Amniotic stem cell (primary cell): ENCODE data around the gene MVB12B.

Experiments
- DNase-seq: peaks from one replicate; lab custom pipeline; 2025; lab: John Stamatoyannopoulos, UW

MVB12B gene

DNA sequence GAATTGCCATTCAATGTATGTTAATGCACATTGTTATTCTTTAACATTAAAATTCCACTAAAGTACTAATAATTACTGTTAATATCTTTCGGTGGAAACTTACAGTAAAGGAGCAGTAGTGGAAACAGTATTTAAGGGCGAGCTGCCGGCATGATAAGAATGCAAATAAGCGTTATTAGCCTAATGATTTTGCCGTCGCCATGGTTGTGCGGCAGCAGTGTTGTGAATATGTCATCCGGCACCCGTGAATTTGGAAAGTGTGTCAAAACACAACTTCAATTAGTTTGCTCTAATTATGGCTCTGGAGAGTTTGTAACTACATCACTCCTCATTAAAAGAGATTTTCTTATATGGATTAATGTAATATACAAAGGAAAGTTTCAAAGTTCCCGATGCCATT is 81.4 kb downstream of the MVB12B start:
- no peak for DNase-seq

DNA sequence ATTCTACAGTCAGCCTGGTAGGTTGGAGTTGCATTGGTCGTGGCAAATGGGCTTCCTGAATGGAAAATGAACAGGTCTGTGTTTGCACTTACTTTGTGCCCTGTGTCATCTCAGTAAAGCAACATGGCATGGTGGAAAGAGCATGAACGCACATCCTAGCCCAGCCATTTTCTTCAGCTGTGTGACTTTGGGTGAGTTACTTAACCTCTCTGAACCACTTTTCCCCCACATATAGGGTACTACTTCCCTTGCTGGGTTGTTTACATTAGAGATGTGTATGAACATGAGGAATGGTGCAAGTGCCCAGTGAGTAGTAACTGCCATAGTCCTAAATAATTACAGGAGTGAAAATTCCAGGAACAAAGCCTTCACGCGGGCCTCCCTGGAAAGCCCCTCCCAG is 83.6 kb downstream of the MVB12B start:
- DNase-seq: no peak

DNA sequence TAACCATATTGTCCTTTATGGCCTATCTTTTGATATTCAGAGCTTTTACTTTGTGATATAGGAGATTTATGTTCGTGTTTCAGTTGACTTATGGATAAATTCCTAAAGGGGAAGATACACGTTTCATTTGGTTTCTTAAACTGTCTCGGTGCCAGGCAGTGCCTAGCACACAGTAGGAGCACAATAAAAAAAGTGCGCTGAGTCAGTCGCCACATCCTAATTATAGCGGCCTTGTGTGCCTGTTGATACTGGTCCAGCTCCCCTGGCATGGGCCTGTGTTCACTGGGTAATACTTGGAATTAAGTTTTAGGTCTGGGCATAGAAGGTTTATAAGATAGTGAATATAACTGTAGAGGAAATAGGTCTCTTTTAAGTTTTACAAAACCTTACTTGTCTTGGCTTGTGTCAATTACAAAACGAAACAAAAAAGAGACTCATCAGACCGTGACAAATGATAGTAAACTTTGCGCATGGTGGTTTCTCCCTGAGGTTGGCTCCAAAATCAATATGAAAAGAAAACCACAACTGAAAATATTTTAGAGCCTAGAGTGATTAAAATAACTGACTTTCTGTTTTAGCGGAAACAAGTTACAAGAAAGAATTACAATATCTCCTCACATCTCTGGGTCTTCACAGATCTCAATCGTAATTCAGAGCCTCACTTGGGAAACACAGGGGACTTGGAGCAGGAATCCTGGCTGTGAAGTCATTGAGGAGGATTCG is 84.8 kb downstream of the MVB12B start:
- no peak for DNase-seq

DNA sequence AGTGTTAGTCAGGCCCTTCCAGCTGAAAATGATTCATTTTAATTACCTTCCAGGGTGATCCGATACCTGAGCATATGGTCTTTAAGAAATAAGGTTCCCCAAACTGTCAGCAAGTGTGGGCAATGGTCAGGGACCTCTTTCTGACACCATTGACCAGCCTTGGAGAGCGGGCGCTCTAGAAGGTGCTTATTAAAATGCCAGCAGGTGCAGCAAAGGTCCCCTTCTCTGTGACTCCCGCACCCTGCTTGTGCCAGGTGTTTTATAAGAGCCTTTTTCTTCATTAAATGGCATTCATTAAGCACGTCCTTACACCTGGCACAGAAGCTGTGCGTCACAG is 85.3 kb downstream of the MVB12B start:
- DNase-seq: no peak

DNA sequence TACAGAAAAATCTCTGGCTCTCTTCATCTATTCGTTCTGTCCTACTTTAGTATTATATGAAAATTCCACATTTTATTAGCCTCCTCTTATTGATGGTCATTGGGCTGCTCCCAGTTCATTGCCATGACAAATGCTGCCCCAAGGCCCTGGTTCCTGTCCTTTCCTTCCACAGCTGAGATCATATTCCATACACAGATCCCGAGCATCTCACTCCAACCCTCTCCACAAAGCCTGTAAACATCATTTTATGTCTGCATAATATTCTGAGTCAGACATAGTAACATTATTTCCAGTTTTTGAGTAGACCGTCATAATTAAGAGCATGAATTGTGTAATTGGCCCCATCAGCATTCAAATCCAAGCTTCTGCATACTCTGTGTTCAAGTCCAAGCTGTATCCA is 86.3 kb downstream of the MVB12B start:
- no peak for DNase-seq

DNA sequence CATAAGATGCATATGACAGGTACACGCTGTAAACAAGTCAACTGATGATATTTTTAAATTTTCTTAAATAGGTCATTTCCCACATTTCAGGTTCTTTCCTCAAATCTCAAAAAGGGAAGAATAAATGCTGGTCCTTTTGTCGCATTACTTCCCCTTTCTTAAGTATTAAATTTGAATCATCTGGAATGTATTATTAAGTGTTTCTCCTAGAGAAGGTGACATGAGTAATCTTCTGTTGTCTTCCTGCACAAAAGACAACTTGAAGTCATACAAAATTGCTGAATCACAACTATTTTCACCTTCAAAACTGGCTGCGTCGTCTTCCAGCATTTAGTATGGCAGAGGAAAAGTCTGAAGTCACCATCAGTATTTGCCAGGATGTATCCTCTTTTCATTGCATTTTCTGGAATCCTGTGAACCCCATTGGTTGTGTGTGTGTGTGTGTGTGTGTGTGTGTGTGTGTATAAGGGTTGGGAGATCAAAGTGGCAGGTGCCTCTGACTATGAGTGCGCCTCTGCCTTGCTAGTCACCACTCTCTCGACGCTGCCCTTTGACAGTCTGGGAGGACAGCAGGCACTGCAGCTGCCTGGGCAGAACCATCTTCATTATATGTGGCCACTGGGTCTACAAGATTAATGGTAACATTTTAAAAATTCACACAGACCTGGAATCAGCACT is 86.9 kb downstream of the MVB12B start:
- no peak for DNase-seq

DNA sequence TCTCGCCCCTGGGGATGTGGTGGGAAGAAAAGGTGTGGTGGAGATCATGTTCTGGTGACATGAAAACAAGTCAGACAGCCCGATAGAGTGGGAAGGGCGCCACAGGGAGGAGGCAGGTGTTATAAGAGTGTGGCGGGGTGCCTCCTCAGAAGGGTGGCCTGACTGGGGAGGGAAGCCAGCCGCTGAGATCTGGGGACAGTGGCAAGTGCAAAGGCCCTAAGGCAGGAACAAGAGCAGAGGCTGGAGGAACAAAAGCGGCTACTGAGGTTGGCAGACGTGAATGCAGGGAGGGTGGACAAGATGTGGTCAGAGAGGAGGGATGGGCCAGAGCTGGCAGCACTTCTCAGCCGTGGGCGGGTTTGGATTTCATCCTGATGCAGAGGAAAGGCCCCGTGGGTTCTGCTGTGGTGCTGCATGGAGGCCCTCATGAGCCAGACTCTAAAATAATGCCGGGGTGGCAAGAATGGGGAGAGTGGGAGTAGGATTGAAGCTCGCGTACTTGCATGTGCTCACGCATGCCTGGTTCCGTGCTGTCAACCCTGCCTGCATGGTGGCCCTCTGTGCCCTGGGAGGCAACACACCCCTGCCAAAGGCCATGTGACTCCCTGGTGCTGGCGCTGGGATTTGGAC is 89.2 kb downstream of the MVB12B start:
- no peak for DNase-seq

DNA sequence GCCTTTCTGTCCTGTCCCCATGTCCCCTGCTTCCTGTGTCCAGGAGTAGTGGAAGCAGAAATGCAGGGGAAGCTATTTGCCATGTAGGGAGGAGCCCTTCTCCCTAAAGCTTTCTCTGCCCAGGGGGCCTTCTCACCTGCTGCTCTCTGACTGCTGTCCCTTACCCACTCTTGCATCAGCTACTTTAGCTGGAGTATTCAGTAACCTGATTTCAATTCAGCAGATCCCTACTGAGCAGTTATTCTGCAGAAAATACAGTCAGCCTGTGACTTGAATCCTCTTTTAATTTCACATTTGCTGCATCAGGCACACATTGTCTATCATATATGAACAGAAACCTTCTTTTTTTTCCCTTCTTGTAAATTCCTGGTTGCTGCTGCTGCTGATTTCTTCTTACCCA is 90.4 kb downstream of the MVB12B start:
- DNase-seq: no peak

DNA sequence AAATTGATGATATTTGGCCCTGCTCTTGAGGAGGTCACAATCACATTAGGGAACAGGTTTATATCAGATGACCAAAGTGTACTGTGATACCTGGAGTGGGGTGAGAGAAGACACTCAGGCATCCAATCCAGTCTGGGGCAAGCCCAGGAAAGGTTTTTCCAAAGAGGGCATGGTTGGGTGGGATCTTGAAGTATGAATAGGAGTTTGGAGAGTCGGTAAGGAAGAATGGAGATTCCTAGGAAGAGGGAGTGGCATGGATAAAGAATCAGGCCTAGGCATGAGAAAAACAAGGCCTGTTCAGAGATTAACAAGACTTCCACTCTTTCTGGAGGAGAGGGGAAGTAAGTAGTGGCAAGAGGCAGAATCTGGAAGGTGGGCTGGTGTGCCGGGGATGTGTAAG is 91.1 kb downstream of the MVB12B start:
- no peak for DNase-seq

DNA sequence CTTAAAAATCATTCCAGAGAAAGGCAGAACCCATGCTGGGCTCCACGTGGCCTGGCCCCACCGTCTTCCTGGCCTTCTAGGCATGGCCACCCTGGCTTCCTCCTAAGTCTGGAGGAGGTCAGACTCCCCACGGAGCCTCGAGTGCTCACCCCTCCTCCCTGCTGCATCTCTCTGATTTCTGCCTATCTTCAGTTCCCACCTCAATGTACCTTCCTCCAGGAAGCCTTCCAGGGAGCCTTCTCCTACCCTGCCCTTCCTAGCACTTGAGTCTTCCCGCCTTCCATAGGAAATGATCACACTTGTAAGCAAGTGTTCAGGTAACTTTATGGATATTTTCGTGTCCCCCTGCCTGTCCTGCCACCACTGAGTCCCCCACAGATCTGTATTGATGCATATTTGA is 92.0 kb downstream of the MVB12B start:
- DNase-seq: no peak

DNA sequence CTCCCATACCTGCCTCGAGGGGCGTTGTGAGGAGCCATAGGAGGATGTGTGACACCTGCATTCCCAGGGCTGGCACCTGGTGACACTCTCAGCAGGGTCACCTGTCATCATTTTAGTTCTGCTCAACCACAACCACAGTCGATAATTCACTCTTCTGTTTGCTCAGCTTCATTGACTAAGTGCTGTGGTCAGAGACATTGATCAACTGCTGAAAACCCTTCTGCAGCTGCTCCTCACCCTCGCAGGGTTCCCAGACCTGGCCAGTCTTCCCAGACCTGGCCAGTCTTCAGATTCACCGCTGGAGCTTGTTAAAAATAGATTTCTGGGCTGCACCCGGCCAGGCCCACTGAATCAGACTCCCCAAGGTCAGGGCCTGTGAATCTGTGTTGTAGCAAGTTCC is 92.8 kb downstream of the MVB12B start:
- DNase-seq: no peak

DNA sequence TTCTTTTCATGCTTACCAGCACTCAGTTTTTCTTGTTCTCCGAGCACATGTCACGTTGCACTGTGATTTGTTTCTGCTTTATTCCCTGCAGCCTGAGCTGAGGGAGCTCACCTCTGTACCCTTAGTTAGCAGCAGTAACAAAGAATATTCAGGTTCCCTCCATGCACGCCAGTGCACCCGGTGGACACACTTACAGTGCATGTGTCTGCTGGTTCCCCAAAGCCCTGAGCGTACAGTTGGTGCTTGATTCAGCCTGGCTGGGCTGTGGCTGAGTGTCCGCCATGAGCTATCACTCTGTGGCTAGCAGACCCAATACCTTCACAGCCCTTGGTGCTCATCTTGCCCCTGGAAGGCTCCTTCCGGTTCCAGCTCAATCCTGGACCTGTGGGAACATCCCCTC is 93.5 kb downstream of the MVB12B start:
- no peak for DNase-seq

DNA sequence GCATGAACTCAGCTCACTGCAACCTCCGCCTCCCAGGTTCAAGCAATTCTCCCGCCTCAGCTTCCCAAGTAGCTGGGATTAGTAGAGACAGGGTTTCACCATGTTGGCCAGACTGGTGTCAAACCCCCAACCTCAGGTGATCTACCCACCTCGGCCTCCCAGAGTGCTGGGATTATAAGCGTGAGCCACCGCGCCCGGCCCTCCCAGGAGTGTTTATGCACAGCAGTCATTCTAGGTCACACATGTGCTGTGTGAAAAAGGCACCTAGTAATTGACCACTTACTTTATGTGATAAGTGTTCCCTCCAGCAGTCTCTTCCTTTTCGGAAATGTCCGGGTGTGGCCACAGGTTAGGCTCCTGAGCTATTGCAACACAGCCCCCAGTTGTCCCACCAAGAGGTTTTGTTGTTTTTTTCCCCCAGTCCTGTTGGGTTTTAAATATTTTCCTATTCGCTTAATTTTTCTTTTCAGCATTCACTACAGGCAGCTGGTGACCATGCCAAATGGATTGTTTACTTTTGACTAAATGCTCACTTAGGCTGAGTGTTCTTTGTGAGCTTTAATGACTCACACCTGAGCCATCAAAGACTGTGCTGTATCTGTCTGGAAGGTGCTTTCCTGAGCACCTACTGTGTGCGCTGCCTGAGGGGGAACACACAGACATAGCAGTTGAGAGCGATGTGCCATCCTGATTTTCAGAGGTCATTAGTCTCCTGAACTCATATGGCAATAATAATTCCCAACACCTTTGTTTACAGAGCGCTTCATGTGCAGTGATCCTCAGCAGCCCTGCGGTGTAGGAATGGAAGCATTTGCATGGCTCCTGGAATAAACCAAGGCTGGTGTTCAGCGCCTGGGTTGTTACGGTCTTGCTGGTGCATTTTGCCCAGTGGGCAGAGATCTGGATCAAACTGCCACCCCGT is 94.3 kb downstream of the MVB12B start:
- no peak for DNase-seq

DNA sequence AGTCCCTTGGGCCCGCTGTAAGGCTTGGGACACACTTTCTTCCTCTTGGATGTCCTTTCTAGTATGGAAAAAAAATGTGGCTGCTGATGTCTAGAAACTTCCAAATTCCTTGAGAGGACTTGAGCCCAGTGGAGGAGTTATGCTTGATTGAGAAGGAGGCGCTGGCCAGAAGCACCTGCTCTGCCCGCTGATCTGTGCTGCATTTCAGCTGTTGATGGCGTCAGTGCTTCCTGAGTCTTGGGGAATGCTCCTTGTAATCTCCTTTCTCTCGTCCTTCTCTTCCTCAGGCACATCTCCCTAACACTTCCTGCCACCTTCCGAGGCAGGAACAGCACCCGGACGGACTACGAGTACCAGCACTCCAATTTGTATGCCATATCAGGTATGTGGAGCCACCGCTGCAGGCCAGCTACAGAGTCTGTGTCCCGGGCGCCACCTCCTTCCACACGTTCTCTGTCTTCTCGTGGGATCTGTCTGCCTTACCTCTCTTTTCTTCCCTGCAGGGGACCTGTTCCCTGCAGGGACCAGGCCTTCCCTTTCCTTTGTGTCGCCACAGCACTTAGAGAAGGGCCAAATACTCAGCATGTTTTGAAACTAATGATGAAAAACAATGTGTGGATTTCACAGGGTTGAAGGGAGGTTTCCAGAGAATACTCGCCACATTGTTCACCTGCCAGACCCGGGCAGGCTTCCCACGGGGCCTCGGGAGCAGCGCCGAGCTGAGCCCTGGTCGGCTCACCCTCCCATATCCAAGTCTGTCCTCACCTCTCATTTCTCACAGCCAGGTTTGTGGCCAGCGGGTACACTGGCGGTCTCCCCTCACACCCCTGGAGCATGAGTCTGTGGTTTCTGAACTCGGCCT is 95.2 kb downstream of the MVB12B start:
- DNase-seq: no peak

DNA sequence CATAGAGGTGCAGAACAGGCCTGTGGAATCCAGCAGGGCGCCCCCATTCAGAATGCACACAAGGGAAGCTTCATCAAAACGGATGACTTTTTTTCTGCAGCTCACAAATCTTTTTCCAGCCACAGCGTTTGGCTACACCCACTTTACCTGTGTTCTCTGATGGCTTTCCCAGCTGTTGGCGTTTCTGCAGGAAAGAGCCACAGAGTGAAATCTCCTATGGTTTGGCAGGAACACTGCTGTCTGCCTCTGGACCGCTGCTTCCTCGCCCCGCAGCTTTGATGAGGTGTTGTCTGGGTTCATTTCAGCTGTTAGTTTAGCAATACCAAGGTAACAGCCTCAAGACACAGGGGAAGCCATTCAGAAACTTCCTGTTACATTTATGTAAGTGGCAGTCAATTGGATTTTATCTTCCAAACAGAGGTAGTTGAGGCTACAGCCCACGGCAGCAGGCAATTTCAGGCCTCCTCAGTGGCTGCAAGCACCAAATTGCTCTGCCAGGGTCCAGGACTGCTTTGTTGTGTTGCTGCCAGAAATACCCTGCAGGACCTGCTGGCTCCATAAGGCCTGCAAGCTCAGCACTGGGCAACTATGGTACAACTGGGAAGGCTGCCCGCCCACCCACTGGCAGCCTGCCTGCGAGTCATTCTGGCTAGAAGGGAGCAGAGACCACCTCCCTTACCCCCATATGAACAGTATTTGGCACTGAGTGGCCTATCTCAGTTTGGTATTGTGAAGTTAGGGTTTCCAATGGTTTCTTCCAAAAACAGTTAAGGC is 96.7 kb downstream of the MVB12B start:
- DNase-seq: no peak

DNA sequence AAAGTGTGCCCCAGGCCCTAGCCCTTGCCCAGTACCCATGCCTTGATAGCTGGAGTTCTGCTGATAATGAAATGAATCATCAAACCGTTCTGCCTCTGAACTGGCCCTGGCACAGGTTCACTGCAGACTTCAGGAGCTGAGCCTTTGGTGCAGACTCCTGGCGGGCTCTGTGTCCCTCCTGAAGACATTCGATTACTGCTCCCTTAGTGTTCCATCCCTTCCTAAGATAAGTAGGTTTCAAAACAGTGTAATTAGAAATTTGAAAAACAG is 97.2 kb downstream of the MVB12B start:
- no peak for DNase-seq

DNA sequence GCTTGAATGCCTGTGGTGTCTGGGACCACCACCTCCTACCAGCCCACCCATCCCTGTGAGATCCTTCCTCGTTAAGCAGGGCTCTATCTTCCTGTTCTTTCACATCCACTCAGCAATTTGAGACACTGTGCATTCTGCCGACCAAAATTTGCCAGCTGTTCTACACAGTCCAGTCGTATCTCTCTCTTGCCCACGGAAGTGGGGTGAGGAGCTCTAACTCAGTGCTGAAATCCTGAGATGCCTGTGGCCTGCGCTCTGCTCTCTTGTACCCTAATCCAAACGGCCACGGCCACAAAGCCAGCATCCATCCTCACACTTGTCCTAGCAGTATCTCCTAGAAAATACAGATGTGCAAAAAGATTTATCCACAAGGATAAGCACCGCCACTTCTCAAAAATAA is 97.9 kb downstream of the MVB12B start:
- DNase-seq: no peak

DNA sequence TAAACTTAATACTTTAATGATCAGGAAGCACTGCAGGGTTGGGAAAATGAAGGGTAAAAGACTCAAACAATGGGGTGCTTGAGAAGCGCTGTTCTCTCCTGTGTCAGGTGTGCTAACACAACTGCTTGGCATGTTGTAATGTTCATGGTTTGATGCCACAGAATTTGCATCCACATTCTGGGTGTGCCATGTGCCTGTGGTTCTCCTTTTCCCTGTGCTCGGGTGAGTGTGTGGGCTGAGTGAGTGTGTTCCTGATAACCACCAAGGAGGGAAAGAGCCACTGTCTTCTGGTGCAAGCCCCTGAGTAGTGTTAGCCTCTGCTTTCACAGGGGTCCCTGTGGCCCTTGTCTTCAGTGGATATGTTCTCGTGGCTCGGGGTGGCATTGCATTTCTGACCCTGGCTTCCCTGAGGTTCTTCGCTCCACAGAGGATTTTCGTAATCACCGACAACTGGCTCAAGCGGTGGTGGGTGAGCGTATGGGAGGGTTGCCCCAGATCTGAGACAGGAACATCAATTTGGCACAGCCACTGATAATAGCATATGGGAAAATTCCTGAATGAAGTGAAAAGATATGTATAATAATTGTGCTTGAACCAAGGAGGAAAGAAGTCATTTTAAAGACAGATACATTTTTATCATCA is 102.0 kb downstream of the MVB12B start:
- DNase-seq: no peak

DNA sequence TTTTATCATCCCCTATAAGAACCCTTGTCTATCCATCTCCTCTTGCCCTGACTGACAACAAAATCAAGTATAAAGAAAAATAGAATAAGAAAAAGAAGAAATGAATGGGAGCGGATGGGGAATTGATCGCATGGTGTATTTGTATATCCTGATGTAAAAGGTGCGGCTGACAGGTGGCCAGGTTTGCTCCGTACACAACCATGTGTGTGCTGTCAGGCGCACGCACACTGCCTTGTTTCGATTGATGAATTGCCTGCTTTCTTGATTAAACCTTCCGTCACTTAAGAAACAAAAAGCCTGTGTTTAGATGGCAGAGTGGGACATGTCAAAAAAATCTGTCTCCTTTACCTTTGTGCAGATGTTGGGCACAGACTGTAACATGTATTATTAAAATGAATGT is 102.6 kb downstream of the MVB12B start:
- DNase-seq: no peak

DNA sequence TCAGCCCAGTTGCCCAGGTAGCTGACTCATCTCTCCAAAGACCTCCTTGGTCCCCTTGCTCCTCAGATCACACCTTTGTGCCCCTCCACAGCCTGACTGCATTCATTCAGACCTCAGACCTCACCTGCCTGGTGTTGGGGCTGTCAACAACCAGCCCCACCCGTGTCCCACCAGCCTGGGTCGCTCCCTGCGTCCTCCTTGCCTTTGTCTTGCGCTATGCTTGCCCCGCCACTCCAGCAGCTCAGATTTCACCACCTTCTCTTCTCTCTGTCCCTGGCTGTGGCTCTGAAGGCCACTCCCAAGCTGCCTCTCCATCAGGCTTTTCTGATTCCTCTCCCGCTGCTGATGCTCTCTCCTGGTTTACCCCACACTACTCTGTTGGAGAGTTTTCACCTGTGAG is 103.5 kb downstream of the MVB12B start:
- DNase-seq: no peak
